Right ventricle myocardium inferior (tissue), 1 donor: ENCODE measurements around the gene CD3G. TPM values are rescaled to one million over a fixed set of nuclear protein-coding genes. Genes with fewer than 3 reads are reported as not detected.
"Not testable (repeated sequence)": the region's sequence is repeated elsewhere in the genome, so short reads cannot be mapped to it uniquely, and the experiment has no call there.

Source experiments
- ATAC-seq: fragments of 200-7000 bp; cut with Tn5 transposase; one replicate; pipeline ENCODE4 v1.9.1; 2020; ENCODE audit warnings: mild to moderate bottlenecking, moderate library complexity
- DNase-seq: peaks from one replicate; pipeline ENCODE4 v3.0.0; 2021; ENCODE audit errors: missing footprints
- intact Hi-C: fragments of 100-400 bp; cut with DNase I; formaldehyde crosslinking; loops from one replicate; pipeline ENCODE4 v1.11.0; 2022
- long read RNA-seq: library from polyadenylated mRNA; unstranded; transcript quantifications from one replicate; pipeline ENCODE4 v2.0.0, GENCODE V29; 2021
- total RNA-seq: library from RNA; stranded (reverse); fragmentation: NEBNext Ultra II Directional; extraction: Animal tissue kit (Norgen Biotek cat#: 25700); gene quantifications from one replicate; pipeline ENCODE4 v1.2.1, GENCODE V29; 2021
- donor health status: DM: no; HTN: yes; CAD: no; lungs with severe emphysema.

The CD3G gene
- total RNA-seq: 0.78 TPM
- long read RNA-seq: 0 reads

DNA sequence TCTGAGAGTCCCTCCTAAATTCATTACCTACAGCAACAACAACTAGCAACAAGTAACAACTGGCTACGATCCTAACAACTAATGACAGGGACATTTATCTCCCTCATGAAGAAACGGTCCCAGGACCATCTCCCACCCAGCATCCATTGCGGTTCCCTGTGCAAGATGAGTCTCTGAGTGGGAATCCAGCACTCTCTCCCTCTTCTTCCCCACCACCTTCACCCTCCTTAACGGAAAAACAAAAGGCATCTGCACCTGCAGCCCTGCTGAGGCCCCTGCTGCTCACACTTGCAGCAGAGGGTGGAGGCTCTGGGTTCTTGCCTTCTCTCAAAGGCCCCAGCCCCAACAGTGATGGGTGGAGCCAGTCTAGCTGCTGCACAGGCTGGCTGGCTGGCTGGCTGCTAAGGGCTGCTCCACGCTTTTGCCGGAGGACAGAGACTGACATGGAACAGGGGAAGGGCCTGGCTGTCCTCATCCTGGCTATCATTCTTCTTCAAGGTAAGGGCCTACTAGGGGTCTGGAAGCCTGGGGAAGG, at the start of gene CD3G:
CD3G (plus strand) TSS at position 364 of the 535 bp plus-strand sequence; CDS start at position 444, 80 bp downstream.
- no peak for ATAC-seq

GRCh38 chr11:118295199-118295598, 48.9 kb upstream of the CD3G start:
- DNase-seq (no peak), ATAC-seq (no peak)
- intact Hi-C loops: loop anchor here (5.0 to 10.0 kb wide), 2 partner anchors 60 to 192 kb away; partner anchors contain the start of gene UBE4A

More for the DNA sequence above, at the start of gene CD3G:
- no peak for DNase-seq
- intact Hi-C loops: no loop called here

- DNase-seq: no peak
- intact Hi-C loops: loop anchor here (5.0 to 10.0 kb wide), 2 partner anchors 59 to 191 kb away; partner anchors contain the start of gene UBE4A
- no peak for ATAC-seq
These were observed 48.2 kb upstream of the CD3G start for GRCh38 chr11:118295815-118296454.

DNA sequence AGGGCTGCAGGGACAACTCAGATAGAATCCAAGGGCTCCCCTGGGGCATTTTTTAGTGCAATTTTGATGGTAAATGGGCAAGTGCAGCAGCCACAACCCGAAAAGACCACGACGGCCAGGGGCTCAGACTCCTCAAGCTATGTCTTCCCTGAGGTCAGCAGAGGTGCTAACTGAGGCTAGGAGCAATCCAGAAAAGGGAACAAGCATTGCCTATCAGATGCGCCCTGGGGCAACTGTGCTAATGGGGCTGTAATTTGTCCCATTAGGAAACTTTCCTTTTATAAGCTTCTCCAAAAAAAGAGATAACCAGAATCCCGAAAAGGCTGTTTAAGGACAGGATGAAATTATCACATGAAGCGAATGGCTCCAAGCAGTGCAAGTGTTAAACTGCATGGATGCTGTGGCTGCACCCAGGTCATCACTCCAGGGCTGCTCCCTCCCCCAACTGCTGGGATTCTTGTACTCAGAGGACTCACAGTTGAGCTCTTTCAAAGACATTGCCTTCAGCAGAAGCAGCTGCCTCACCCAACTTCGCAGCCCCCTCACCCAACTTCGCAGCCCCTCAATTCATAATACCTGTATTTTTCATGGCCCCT, 42.4 kb upstream of the CD3G start:
- ATAC-seq: no peak
- no peak for DNase-seq
- intact Hi-C loops: no loop called here

GRCh38 chr11:118304227-118304567, 39.9 kb upstream of the CD3G start:
- no peak for ATAC-seq
- intact Hi-C loops: no loop called here
- DNase-seq: no peak

DNA sequence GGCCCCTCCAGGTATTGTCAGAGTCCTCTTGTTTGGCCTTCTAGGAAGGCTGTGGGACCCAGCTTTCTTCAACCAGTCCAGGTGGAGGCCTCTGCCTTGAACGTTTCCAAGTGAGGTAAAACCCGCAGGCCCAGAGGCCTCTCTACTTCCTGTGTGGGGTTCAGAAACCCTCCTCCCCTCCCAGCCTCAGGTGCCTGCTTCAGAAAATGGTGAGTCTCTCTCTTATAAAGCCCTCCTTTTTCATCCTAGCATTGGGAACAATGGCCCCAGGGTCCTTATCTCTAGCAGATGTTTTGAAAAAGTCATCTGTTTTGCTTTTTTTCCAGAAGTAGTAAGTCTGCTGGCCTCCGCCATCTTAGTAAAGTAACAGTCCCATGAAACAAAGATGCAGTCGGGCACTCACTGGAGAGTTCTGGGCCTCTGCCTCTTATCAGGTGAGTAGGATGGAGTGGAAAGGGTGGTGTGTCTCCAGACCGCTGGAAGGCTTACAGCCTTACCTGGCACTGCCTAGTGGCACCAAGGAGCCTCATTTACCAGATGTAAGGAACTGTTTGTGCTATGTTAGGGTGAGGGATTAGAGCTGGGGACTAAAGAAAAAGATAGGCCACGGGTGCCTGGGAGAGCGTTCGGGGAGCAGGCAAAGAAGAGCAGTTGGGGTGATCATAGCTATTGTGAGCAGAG, 39.4 kb upstream of the CD3G start, which contains the start of gene CD3E:
CD3E (plus strand) TSS at position 163 of the 681 bp plus-strand sequence; CDS start at position 386, 223 bp downstream.
- intact Hi-C loops: no loop called here
- ATAC-seq: no peak
- no peak for DNase-seq

- intact Hi-C loops: no loop called here
- no peak for DNase-seq
- ATAC-seq: no peak
These were observed 38.4 kb upstream of the CD3G start for GRCh38 chr11:118305726-118306125.

GRCh38 chr11:118306556-118306955, 37.6 kb upstream of the CD3G start:
- ATAC-seq (no peak), DNase-seq (no peak)
- intact Hi-C loops: no loop called here

DNA sequence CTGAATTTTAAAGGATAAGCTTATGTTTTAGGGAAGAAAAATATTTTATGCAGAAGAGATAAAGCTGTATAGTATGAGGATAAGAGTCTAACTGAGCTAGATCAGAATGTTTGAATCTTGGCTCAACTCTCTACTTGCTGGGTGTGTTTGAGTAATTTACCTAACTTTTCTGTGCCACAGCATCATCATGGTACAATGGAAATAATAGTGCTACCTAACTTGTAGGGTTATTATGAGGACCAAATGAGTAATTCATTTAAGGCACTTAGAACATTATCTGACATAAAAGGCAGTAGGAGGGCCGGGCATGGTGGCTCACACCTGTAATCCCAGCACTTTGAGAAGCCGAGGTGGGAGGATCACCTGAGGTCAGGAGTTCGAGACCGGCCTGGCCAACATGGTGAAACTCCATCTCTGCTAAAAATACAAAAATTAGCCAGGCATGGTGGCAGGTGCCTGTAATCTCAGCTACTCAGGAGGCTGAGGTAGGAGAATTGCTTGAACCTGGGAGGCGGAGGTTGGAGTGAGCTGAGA, 35.1 kb upstream of the CD3G start:
- intact Hi-C loops, DNase-seq, ATAC-seq: not testable (repeated sequence)

DNA sequence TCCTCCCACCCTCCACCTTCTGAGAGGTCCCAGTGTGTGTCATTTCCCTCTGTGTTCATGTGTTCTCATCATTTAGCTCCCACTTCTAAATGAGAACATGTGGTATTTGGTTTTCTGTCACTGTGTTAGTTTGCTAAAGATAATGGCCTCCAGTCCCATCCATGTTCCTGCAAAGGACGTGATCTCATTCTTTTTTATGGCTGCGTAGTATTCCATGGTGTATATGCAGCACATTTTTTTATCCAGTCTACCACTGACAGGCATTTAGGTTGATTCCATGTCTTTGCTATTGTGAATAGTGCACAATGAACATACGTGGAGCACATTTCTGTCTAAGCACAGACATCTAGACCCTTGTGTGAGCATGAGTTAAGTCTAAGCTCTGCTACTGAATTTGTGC, 33.9 kb upstream of the CD3G start:
- ATAC-seq (no peak), DNase-seq (no peak)
- intact Hi-C loops: no loop called here

- no peak for ATAC-seq
These were observed 33.2 kb upstream of the CD3G start for GRCh38 chr11:118310781-118311485.

DNA sequence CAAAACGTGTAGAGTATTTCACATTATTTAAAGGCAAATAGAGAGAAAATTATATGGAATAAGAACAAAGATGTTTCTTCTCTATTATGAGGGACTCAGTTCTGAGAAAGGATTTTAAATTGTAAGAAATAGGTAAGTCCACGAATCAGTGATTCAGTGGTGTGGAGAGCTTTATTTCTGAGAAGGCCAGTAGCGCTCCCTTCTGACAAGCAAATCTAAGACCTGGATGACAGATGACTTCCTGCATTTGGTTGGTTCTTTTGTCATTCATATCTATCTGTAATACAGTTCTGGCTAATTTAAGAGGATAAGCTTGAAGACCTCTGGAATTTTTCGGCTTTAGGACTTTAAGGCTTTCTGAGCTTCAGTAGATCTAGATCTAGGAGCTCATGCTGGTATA, 32.6 kb upstream of the CD3G start:
- intact Hi-C loops: no loop called here
- DNase-seq: no peak
- ATAC-seq: no peak

More at GRCh38 chr11:118310781-118311485, 33.2 kb upstream of the CD3G start:
- DNase-seq: no peak
- intact Hi-C loops: no loop called here

GRCh38 chr11:118312328-118312727, 31.8 kb upstream of the CD3G start:
- ATAC-seq (no peak), DNase-seq (no peak)
- intact Hi-C loops: no loop called here

DNA sequence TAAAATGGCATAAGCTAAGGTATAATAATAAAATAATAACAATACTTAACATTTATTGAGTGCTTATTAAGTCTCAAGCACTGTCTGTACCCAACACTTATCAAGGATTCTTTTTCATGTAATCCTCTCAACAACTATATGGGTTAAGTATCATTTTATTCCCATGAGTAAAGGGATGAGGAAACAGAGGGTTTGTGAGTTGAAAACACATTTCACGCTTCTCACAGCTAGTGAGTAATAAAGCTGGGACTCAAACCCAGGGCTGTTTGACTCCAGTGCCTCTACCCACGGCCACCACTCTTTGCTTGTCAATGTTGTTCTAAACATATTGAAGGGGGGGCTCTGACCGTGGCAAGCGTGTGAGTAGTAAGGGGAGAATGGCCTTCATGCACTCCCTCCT, 30.9 kb upstream of the CD3G start:
- DNase-seq (no peak), ATAC-seq (no peak)
- intact Hi-C loops: no loop called here

- DNase-seq (no peak), ATAC-seq (no peak)
- intact Hi-C loops: no loop called here
These were observed 29.1 kb upstream of the CD3G start for GRCh38 chr11:118314988-118315411.

DNA sequence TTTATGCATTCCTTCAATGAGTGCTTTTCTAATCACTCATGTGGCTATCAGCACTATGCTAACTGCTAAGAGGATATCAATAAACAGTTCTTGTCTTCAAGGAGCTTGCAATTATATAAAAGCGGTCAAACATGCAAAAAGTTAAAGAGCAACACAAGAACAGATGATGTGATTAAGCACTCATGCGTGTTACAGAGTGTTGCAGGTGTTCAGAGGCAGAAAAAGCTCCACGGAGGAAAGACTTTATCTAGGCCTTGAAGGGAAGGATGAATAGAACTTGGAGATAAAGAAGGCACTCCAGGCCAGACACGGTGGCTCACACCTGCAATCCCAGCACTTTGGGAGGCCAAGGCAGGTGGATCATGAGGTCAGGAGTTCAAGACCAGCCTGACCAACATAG, 26.0 kb upstream of the CD3G start:
- DNase-seq (no peak), ATAC-seq (no peak)
- intact Hi-C loops: no loop called here

GRCh38 chr11:118318581-118319336, 25.4 kb upstream of the CD3G start:
- ATAC-seq: no peak
- DNase-seq: no peak
- intact Hi-C loops: no loop called here

DNA sequence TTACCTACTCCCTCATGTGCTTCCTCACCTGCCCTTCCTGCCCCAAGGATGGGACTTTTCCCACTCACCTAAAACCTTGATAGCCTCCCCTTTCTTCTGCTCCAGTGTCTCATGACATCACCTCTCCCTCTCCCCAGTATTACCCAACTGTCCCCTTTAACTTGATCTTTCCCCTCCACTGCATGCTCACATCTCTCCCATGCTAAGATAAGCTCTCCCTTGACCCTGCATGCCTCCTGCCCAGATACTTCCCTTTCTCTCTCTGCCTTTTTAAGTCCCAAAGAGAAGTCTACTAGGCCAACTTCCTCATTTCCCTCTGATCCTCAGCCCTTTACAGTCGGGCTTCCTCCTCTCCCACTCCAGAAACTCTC, 24.8 kb upstream of the CD3G start:
- no peak for DNase-seq
- ATAC-seq: peak; percentile 43
- intact Hi-C loops: no loop called here
